ENCODE measurements around the gene PRMT1. TPM values are rescaled to one million over a fixed set of nuclear protein-coding genes. Genes with fewer than 3 reads are reported as not detected.

PRMT1 gene
- total and polyA plus RNA-seq, 9 of the 15 experiments (the other 6 are each of a cell fraction or from before 2014, with no cell fraction given): 13.3 to 464 (median 326) TPM

DNA sequence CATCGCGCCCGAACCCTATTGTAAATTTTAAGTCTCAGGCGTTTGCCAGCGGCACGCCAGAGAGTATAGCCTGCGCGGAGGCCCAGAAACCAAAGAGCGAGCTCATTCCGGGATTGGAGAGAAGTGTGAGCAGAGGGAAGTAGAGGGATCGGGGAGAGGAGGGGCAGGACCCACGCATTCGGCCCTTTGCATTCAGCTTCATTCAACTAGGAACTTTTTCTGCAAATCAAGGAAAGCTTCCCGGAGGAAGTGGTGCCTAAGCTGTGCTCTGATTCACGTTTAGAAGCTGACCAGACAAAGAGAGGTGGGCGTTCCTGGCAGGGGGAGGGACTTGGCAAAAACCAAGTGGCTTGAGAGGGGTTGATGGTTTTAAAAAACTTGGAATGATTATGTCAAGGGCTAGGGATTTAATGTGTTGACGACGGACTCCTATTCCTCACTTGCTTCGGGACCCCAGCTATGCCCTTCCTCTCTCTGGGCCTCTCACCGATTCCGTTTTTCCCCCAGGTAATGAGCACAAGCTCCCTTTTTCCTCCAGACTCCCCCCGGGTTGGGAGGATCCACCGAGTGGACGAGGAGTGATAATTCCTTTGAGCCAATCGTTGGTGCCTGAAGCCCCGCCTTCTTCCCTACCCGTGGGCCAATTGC lies 811 bp upstream of the PRMT1 start:
- intact Hi-C loops (cut with micrococcal nuclease): loop anchor here (2.0 to 5.0 kb wide), 5 partner anchors 33 to 191 kb away; partner anchors contain the start of genes AP2A1, PNKP, PRR12 and SCAF1
- no peak for FAIRE-seq
- ATAC-seq: peak; percentile 32
- Histone ChIP-seq H3K9me1 (ENCODE audit: control insufficient read depth, insufficient read depth, low read length) (no peaks in the 10 kb centered on the region), H3K9me3 (replicated peaks; ENCODE audit: control insufficient read depth, insufficient read depth, low read depth, low read length) (no peaks in the 10 kb centered on the region; the same call in 1 of the 2 replicates), H3K4me2 (ENCODE audit: insufficient read depth, low read length) (peak overlapping the region; percentile 94), H2AFZ (ENCODE audit: low read depth, low read length) (peak overlapping the region; percentile 91), H3K9ac (ENCODE audit: insufficient read depth in 1 of 2, low read depth in 2 of 2, low read length in 2 of 2) (peak overlapping the region; percentile 89 to 96), H3K4me1 (replicated peaks in 1 of 2; ENCODE audit: control insufficient read depth in 2 of 2, insufficient read depth in 2 of 2, low read length in 2 of 2) (peaks cover 37 to 48% of the 10 kb centered on the region in 2 experiments), H3K27ac (ENCODE audit: extremely low read depth, low read depth, low read length) (peak overlapping the region; percentile 97), H3K36me3 (ENCODE audit: control insufficient read depth, insufficient read depth, low read length) (peaks cover 48% of the 10 kb centered on the region; the same call in 2 of the 3 replicates), H4K20me1 (replicated peaks; ENCODE audit: control insufficient read depth, insufficient read depth, low read length) (peaks cover 21% of the 10 kb centered on the region), H3K27me3 (ENCODE audit: control insufficient read depth in 2 of 2, insufficient read depth in 2 of 2, low read length in 2 of 2) (no peaks in the 10 kb centered on the region), H3K4me3 (peak overlapping the region; percentile 85), H3K79me2 (ENCODE audit: control insufficient read depth, insufficient read depth, low read length) (peaks cover 42% of the 10 kb centered on the region)
- peak; percentile 74 to 94 (median 80) for DNase-seq (ENCODE audit: extremely low read depth in 1 of 4, low spot score in 3 of 4)
- TSS peak; percentile 99 for BruUV-seq (replicated peaks)
- WGBS (ENCODE audit: insufficient coverage, low coverage, missing lambda C conversion rate): under 1% methylated on average over 27 of the region's 27 CpGs
- ChIA-PET CTCF (ENCODE audit: low intra/inter-chr PET ratio) (interaction anchor here (0.6 kb wide), 1 partner anchor 173 kb away, joined by 4 read pairs; no protein-coding TSS in a partner anchor), POLR2A (interaction anchor here (0.6 to 2.7 kb wide), 38 partner anchors 10 to 371 kb away, joined by 3 to 35 read pairs (median 4); partner anchors contain the start of genes ADM5, BCL2L12, FUZ and IRF3)
- in situ Hi-C loops (cut with MboI): no loop called here
- TF ChIP-seq ETV6 (IDR thresholded peaks at IDR 0.05; ENCODE audit: borderline replicate concordance in 1 of 2, low read depth in 2 of 2, low read length in 1 of 2) (no peak), ETV6 (CRISPR knock-in tag; IDR thresholded peaks at IDR 0.05; ENCODE audit: borderline replicate concordance) (0 out of 2 replicates have a peak, but pooled peaks have one; percentile 52), ATF1 (CRISPR knock-in tag; IDR thresholded peaks at IDR 0.05) (no peak), ATF1 (tag; IDR thresholded peaks at IDR 0.05) (no peak), LCOR (CRISPR knock-in tag; IDR thresholded peaks at IDR 0.05) (no peak), TBL1XR1 (IDR thresholded peaks at IDR 0.05; ENCODE audit: low read length in 2 of 2) (no peak), ZNF717 (CRISPR knock-in tag; IDR thresholded peaks at IDR 0.05) (no peak), CCNT2 (IDR thresholded peaks at IDR 0.05; ENCODE audit: borderline replicate concordance, extremely low read depth, insufficient read length, low read depth, low read length) (no peak), FOS (IDR thresholded peaks at IDR 0.05; ENCODE audit: extremely low read depth, insufficient read length) (peak; percentile 11), KAT2B (IDR thresholded peaks at IDR 0.05; ENCODE audit: low read depth, low read length) (no peak), SAP30 (IDR thresholded peaks at IDR 0.05; ENCODE audit: borderline replicate concordance, insufficient read depth, low read depth, low read length, poor library complexity, severe bottlenecking) (no peak)
- TF ChIP-seq, protein P1, sequence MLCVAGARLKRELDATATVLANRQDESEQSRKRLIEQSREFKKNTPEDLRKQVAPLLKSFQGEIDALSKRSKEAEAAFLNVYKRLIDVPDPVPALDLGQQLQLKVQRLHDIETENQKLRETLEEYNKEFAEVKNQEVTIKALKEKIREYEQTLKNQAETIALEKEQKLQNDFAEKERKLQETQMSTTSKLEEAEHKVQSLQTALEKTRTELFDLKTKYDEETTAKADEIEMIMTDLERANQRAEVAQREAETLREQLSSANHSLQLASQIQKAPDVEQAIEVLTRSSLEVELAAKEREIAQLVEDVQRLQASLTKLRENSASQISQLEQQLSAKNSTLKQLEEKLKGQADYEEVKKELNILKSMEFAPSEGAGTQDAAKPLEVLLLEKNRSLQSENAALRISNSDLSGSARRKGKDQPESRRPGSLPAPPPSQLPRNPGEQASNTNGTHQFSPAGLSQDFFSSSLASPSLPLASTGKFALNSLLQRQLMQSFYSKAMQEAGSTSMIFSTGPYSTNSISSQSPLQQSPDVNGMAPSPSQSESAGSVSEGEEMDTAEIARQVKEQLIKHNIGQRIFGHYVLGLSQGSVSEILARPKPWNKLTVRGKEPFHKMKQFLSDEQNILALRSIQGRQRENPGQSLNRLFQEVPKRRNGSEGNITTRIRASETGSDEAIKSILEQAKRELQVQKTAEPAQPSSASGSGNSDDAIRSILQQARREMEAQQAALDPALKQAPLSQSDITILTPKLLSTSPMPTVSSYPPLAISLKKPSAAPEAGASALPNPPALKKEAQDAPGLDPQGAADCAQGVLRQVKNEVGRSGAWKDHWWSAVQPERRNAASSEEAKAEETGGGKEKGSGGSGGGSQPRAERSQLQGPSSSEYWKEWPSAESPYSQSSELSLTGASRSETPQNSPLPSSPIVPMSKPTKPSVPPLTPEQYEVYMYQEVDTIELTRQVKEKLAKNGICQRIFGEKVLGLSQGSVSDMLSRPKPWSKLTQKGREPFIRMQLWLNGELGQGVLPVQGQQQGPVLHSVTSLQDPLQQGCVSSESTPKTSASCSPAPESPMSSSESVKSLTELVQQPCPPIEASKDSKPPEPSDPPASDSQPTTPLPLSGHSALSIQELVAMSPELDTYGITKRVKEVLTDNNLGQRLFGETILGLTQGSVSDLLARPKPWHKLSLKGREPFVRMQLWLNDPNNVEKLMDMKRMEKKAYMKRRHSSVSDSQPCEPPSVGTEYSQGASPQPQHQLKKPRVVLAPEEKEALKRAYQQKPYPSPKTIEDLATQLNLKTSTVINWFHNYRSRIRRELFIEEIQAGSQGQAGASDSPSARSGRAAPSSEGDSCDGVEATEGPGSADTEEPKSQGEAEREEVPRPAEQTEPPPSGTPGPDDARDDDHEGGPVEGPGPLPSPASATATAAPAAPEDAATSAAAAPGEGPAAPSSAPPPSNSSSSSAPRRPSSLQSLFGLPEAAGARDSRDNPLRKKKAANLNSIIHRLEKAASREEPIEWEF (CRISPR knock-in tag; IDR thresholded peaks at IDR 0.05): no peak
- TF ChIP-seq, protein P2, sequence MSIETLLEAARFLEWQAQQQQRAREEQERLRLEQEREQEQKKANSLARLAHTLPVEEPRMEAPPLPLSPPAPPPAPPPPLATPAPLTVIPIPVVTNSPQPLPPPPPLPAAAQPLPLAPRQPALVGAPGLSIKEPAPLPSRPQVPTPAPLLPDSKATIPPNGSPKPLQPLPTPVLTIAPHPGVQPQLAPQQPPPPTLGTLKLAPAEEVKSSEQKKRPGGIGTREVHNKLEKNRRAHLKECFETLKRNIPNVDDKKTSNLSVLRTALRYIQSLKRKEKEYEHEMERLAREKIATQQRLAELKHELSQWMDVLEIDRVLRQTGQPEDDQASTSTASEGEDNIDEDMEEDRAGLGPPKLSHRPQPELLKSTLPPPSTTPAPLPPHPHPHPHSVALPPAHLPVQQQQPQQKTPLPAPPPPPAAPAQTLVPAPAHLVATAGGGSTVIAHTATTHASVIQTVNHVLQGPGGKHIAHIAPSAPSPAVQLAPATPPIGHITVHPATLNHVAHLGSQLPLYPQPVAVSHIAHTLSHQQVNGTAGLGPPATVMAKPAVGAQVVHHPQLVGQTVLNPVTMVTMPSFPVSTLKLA (conservative IDR thresholded peaks at IDR 0.05): peak; percentile 62 to 63; a peak in 2 of 4 replicates
- TF ChIP-seq, protein P3, sequence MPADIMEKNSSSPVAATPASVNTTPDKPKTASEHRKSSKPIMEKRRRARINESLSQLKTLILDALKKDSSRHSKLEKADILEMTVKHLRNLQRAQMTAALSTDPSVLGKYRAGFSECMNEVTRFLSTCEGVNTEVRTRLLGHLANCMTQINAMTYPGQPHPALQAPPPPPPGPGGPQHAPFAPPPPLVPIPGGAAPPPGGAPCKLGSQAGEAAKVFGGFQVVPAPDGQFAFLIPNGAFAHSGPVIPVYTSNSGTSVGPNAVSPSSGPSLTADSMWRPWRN (IDR thresholded peaks at IDR 0.05; ENCODE audit: low read depth): no peak; the same call in 1 of the 2 replicates
